Fibroblast of skin of right biceps (primary cell): Measurements from ENCODE around the gene SLIT1.

Experiments
- DNase-seq: peaks from one replicate; pipeline ENCODE4 v3.0.0-alpha.2; 2013

SLIT1 gene

GRCh38 chr10:97185326-97186058 lies at the start of gene SLIT1:
Gene SLIT1, minus strand, starts transcription at chr10:97185959. Its CDS starts 285 bp downstream, at chr10:97185674.
- no peak for DNase-seq

- DNase-seq, result no peak
Measured at GRCh38 chr10:97235353-97235752, 49.6 kb upstream of the SLIT1 start.

GRCh38 chr10:97234400-97234799 lies 48.6 kb upstream of the SLIT1 start:
- DNase-seq, result peak; percentile 39

GRCh38 chr10:97230146-97230545 lies 44.4 kb upstream of the SLIT1 start:
- peak; percentile 65 for DNase-seq

- no peak for DNase-seq
Measured at GRCh38 chr10:97229322-97230015, 43.7 kb upstream of the SLIT1 start.

GRCh38 chr10:97228775-97229157 lies 43.0 kb upstream of the SLIT1 start:
- no peak for DNase-seq

GRCh38 chr10:97228130-97228774 lies 42.5 kb upstream of the SLIT1 start:
- no peak for DNase-seq

GRCh38 chr10:97226398-97226797 lies 40.6 kb upstream of the SLIT1 start:
- no peak for DNase-seq

GRCh38 chr10:97224483-97225435 lies 39.0 kb upstream of the SLIT1 start:
- DNase-seq, result no peak

- no peak for DNase-seq
Measured at GRCh38 chr10:97222326-97222961, 36.7 kb upstream of the SLIT1 start.

GRCh38 chr10:97220355-97220754 lies 34.6 kb upstream of the SLIT1 start:
- DNase-seq, result no peak

- peak; percentile 30 for DNase-seq
Measured at GRCh38 chr10:97217299-97217698, 31.5 kb upstream of the SLIT1 start.

- DNase-seq, result no peak
Measured at GRCh38 chr10:97215619-97216260, 30.0 kb upstream of the SLIT1 start.

- DNase-seq, result no peak
Measured at GRCh38 chr10:97213431-97213830, 27.7 kb upstream of the SLIT1 start.

GRCh38 chr10:97211229-97211628 lies 25.5 kb upstream of the SLIT1 start:
- DNase-seq, result no peak

- peak; percentile 59 for DNase-seq
Measured at GRCh38 chr10:97210543-97210960, 24.8 kb upstream of the SLIT1 start.

GRCh38 chr10:97207756-97208346 lies 22.1 kb upstream of the SLIT1 start:
- no peak for DNase-seq

- DNase-seq, result no peak
Measured at GRCh38 chr10:97207131-97207530, 21.4 kb upstream of the SLIT1 start.

GRCh38 chr10:97204826-97205679 lies 19.3 kb upstream of the SLIT1 start:
- DNase-seq, result no peak

GRCh38 chr10:97203220-97203619 lies 17.5 kb upstream of the SLIT1 start:
- no peak for DNase-seq
